Renal cortex interstitium (tissue), 11 donors: ENCODE data around the gene LMAN1L. TPM values are rescaled to one million over a fixed set of nuclear protein-coding genes. Genes with fewer than 3 reads are reported as not detected.
A peak's percentile ranks its signal among the peaks of the same experiment; 100 is the strongest.

Experiments
- DNase-seq, 11 donors: peaks; one replicate each; pipeline ENCODE4 v3.0.0-alpha.2; 2013; ENCODE audit warnings: low read depth in 9 of 11, low spot score in 4 of 11; ENCODE audit errors: extremely low read depth in 1 of 11
- polyA plus RNA-seq, 3 donors: library from polyadenylated mRNA; unstranded; fragments of 120-200 nt; gene quantifications; one replicate each; pipeline ENCODE4 v1.2.1, GENCODE V29; 2013; ENCODE audit not compliant: insufficient read length in 3 of 3

The LMAN1L gene
- polyA plus RNA-seq, 3 donors: not detected

DNA sequence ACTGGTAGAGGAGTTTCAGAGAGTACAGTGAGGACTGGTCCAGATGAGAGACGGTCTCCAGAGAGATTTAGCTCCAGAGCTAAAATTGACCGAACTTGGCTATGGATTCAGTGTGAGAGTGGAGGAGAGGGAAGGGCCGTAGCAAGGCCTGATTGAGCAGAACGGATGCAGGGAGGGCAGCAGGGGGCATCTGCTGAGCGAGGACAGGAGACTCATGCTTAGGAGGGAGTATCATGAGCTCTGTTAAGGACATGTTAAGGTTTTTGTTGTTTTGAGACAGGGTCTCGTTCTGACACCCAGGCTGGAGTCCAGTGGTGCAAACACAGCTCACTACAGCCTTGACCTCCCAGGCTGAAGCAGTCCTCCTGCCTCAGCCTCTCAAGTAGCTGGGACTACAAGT lies 7.7 kb upstream of the LMAN1L start:
- no peak for DNase-seq

DNA sequence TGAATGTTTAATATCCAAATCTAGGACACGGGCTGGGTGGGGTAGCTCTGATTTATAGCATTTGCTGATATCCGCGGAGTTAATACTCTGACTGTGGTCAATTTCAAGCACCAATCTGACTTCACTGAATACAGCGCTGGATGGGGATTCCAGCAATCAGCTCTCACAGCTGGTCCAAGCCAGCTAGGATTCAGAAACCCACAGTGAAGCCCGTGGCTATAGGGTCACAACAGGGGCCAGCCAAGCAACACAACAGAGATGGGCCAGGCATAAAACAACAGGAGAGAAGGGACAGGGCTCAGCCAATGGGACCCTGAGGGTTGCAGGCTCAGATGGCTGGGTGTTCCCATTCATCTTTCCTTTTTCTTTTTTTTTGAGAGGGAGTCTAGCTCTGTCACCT lies 5.4 kb upstream of the LMAN1L start:
- no peak for DNase-seq

GRCh38 chr15:74808078-74808839 lies 4.4 kb upstream of the LMAN1L start:
- DNase-seq: no peak

DNA sequence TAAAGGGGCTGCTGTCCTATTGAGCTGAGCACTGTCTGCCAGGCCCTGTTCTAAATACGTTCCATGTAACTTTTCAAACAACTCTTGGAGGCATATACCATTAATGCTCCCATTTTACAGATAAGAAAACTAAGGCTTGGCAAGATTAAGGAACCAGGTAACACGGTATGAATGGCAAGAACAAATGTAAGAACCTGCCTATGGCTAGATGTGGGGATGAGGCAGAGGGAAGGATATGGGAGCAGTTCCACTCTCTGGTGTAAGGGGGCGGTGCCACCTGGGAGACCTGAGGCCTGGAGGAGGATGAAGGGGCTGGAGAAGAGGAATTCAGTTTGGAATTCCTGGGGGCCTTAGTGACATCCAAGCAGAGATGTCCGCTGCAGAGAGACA lies 3.8 kb upstream of the LMAN1L start:
- DNase-seq: no peak

DNA sequence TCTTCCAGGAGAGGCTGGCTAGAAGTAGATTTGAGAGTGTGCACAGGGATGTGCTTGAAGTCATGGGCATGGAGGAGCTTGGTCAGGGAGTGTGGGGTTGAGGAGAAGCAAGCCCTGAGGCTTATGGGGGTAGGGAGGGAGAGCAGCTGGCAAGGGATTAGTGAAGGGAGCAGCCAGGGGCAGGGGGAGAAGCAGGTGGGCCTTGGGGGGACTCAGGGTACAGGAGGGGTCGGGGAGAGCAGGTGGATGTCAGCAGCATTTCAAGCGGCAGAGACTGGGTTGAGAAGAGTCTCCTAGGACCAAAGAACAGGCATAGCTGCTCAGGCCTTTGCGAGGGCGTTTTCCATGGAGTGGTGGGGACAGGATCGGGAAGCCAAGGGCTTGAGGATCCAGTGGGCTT lies 3.4 kb upstream of the LMAN1L start:
- no peak for DNase-seq

DNA sequence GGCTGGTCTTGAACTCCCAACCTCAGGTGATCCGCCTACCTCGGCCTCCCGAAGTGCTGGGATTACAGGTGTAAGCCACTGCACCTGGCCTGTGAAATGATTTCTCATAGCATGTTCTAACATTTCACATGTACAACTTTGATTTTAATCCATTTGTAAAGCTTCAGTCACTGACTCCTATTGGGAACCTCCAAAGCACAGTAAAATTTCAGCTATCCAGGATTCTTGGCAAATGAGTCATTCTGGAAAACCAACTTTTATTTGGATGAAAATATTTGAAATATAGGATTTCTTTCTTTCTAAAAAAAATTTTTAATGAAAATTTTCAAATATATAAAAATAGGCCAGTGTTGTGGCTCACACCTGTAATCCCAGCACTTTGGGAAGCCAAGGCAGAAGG lies 2.7 kb upstream of the LMAN1L start:
- DNase-seq: no peak

GRCh38 chr15:74815121-74815934 lies 2.7 kb downstream of the LMAN1L start:
- no peak for DNase-seq

- DNase-seq: no peak
These were observed 3.3 kb downstream of the LMAN1L start for GRCh38 chr15:74815961-74816360.

GRCh38 chr15:74816624-74817369 lies 4.2 kb downstream of the LMAN1L start:
- no peak for DNase-seq

DNA sequence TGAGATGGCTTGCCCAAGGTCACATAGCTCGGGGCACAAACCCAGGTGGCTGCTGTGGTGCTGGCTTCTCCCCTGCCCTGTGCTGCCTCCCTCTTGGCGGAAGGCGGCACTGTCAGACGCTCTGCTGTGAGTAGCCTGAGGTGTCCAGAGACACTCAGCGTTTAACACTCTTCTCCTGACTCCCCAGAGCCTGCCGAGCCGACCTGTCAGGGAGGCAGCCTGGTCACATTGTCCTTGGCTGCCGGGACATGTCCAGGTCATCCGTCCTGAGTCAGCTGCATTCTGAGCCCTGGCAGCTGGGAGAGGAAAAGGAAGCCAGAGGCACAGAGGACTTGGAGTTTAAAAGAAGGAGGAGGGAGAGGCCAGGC lies 4.7 kb downstream of the LMAN1L start:
- DNase-seq: no peak

- DNase-seq: no peak
These were observed 7.4 kb downstream of the LMAN1L start for GRCh38 chr15:74820056-74820455.

- no peak for DNase-seq
These were observed 8.6 kb downstream of the LMAN1L start for GRCh38 chr15:74821091-74821789.

DNA sequence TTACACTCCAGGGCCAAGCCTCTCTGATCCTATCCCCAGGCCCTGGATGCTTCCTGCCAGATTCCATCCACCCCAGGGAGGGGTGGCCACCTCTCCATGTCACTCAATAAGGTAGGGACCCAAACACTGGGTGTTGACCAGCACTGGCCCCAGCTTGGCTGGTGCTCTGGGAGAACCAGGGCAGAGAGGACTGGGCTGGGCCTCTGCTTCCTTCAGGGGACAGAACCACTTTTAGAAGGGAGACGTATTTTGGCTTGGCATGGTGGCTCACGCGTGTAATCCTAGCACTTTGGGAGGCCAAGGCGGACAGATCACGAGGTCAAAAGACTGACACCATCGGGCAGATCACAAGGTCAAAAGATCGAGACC lies 9.1 kb downstream of the LMAN1L start:
- DNase-seq: no peak

GRCh38 chr15:74822233-74822632 lies 9.6 kb downstream of the LMAN1L start:
- no peak for DNase-seq

GRCh38 chr15:74823324-74823723 lies 10.7 kb downstream of the LMAN1L start:
- DNase-seq: no peak

- no peak for DNase-seq
These were observed 12.3 kb downstream of the LMAN1L start for GRCh38 chr15:74824976-74825375.

DNA sequence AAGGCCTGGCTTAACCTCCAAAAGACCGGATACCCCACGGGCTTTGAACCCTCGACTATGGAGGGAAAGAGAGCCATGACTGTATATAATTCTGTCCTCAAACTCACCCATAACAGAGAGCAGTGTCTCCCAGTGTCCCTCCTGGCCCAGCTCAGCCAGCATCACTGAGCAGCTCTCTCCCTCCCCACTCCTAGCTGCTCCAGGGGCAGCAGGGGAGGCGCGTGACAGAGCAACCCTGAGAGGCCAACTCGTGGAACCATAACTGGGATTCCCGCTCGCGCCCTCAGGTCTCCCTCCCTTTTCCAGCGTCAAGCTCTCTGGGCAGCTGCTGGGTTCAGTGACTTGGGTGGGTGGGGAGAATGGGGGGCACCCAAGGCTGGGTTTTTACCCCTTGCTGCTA lies 13.2 kb downstream of the LMAN1L start:
- peak in 1 of 11 donors; percentile 24 for DNase-seq

DNA sequence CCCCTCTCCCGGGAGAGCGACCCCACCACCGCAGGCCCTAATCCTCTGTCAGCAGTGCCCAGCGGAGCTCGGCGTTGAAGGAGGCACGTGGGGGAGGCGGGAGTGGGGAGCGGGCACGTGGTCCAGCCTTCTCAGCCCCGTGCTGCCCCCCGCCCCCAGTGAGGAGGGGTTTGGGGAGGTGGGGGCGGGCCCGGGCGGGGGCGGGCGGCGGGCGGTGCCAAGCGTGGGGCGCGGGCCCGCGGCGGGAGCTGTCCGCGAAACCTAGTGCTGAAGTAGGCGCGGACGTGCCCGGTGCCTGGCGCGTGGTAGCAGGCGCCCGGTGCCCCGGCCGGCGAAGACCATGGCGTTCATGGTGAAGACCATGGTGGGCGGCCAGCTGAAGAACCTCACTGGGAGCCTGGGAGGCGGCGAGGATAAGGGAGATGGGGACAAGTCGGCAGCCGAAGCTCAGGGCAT lies 13.8 kb downstream of the LMAN1L start, which contains the start of gene CPLX3:
Gene CPLX3, plus strand, starts transcription at position 264 of the 456 bp plus-strand sequence. Its CDS starts 77 bp downstream, at position 341.
- DNase-seq: peak in 4 of 11 donors; percentile 48 to 53 (median 52)

DNA sequence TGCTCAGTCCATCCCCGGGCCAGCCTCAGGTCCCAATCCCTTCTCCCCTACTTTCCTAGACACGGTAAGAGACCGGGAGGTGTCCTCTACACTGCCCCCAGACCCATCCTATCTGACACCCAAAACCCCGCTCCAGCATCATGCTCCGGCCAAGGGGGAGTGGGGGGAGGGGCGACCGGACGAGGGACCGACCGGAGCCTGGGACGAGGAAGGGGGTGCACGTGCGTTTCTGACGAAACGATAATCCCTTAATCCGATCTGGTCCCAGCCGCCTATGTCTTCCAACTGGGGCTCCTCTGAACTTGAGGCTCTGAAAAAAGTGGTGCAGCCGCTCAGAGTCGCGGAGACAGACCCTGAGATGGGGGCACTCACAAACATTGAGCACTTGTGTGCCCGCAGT lies 14.3 kb downstream of the LMAN1L start:
- DNase-seq: no peak
